ELF-1 (cell line): ENCODE measurements around the gene SLC36A2.
A peak's percentile ranks its signal among the peaks of the same experiment; 100 is the strongest.

Experiments used
- DNase-seq: peaks from one replicate; pipeline ENCODE4 v3.0.0-alpha.2; 2016; ENCODE audit warnings: low read depth, low spot score

The SLC36A2 gene

GRCh38 chr5:151347369-151347768 lies at the start of gene SLC36A2:
Gene SLC36A2 (minus strand): TSS chr5:151347559. CDS start chr5:151347460, 99 bp downstream.
- no peak for DNase-seq

- DNase-seq: no peak
These were observed 41.6 kb upstream of the SLC36A2 start for GRCh38 chr5:151388960-151389359.

GRCh38 chr5:151384106-151384505 lies 36.7 kb upstream of the SLC36A2 start:
- DNase-seq: no peak

GRCh38 chr5:151383011-151383410 lies 35.7 kb upstream of the SLC36A2 start:
- no peak for DNase-seq

GRCh38 chr5:151382576-151382975 lies 35.2 kb upstream of the SLC36A2 start:
- no peak for DNase-seq

- DNase-seq: no peak
These were observed 34.5 kb upstream of the SLC36A2 start for GRCh38 chr5:151381899-151382298.

- no peak for DNase-seq
These were observed 31.3 kb upstream of the SLC36A2 start for GRCh38 chr5:151378616-151379015.

GRCh38 chr5:151374539-151374938 lies 27.2 kb upstream of the SLC36A2 start:
- DNase-seq: no peak

GRCh38 chr5:151367038-151367437 lies 19.7 kb upstream of the SLC36A2 start:
- peak; percentile 42 for DNase-seq

GRCh38 chr5:151363673-151364072 lies 16.3 kb upstream of the SLC36A2 start:
- DNase-seq: no peak

GRCh38 chr5:151362970-151363369 lies 15.6 kb upstream of the SLC36A2 start:
- no peak for DNase-seq

GRCh38 chr5:151359391-151359790 lies 12.0 kb upstream of the SLC36A2 start:
- DNase-seq: no peak

GRCh38 chr5:151357792-151358191 lies 10.4 kb upstream of the SLC36A2 start:
- DNase-seq: no peak

- DNase-seq: peak; percentile 34
These were observed 9.7 kb upstream of the SLC36A2 start for GRCh38 chr5:151357097-151357496.

GRCh38 chr5:151351671-151352070 lies 4.3 kb upstream of the SLC36A2 start:
- DNase-seq: no peak

GRCh38 chr5:151348789-151349188 lies 1.4 kb upstream of the SLC36A2 start:
- no peak for DNase-seq

GRCh38 chr5:151345808-151346478 lies 1.4 kb downstream of the SLC36A2 start:
- peak; percentile 66 for DNase-seq

GRCh38 chr5:151345187-151345807 lies 2.1 kb downstream of the SLC36A2 start:
- DNase-seq: no peak

- no peak for DNase-seq
These were observed 3.3 kb downstream of the SLC36A2 start for GRCh38 chr5:151344088-151344487.

- DNase-seq: no peak
These were observed 7.4 kb downstream of the SLC36A2 start for GRCh38 chr5:151340004-151340403.

- DNase-seq: no peak
These were observed 8.6 kb downstream of the SLC36A2 start for GRCh38 chr5:151338734-151339133.

- no peak for DNase-seq
These were observed 14.5 kb downstream of the SLC36A2 start for GRCh38 chr5:151332857-151333256.

- DNase-seq: no peak
These were observed 18.6 kb downstream of the SLC36A2 start for GRCh38 chr5:151328734-151329133.
